Fibroblast of the conjunctiva (primary cell): ENCODE data around the gene ZNF496.
"Not testable (repeated sequence)": the region's sequence is repeated elsewhere in the genome, so short reads cannot be mapped to it uniquely, and the experiment has no call there.

ENCODE experiments used
- DNase-seq: peaks from one replicate; pipeline ENCODE4 v3.0.0-alpha.2; 2010; ENCODE audit warnings: low read depth

The ZNF496 gene

DNA sequence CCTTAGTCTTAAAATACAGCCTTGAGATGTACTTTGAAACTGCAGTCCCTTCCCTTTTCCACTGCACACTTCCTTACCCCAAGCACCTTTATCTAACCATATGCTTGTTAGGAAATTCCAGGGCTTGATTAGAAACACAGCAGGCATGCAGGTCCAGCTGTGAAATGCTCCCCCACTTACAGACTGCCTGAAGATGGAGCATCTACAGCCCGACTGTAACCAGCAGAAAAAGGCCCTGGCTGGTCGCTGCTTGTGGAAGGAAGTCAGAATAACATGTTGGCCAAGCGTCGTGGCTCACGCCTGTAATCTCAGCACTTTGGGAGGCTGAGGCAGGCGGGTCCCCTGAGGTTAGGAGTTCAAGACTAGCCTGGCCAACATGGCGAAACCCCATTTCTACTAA, 38.6 kb downstream of the ZNF496 start:
- no peak for DNase-seq

DNA sequence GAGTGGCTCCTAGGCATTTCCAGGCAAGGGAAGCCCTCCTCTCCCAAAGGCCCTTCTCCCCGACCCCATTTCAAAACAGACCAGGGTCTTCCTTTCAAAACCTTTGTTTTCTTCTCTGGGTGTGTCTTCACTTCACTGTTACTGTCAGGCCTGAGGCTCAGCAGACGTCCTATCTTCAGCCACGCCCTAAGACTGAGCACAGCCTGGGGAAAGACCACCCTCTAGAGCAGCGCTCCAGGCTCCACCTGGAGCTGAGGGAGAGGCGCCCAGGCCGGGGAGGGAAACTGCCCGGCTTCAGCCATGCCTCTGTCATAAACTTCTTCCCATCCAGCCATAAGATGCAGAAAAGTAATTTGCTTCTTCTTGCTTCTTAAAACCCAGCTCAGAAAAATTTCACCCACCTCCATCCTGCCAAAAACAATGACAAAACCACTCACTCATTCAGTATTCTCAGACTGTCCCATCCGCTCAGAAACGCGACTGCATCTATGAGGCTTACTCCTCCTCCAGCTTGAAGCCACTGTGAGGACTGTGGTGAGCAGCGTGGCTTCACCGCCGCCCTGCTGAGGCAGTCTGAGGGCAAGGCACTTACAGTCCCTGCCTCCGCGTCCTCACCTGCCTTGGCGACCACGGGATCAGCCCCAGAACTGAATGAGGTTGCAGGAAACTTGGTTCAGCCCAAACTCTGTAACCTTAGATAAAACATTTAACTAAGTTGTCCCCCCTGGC, 39.7 kb downstream of the ZNF496 start:
- DNase-seq: no peak

DNA sequence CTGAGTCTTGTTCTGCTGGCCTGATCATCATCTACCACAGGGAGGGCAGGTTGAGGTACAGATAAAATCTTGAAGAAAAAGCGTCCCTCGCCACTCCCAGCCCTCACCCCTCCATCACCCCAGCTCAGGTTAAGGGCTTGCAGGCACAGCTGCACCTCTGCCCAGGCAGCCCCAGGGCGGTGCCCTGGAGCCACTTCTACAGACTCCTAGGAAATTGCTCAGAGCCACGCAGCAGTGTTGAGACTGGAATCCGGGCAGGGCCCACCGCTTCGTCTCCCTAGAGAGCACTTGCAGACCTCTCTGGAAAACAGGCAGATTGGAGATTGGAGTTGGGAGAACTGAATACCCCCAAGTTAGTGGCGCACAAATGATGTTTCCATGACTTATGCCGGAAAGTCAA, 40.5 kb downstream of the ZNF496 start:
- DNase-seq: no peak

DNA sequence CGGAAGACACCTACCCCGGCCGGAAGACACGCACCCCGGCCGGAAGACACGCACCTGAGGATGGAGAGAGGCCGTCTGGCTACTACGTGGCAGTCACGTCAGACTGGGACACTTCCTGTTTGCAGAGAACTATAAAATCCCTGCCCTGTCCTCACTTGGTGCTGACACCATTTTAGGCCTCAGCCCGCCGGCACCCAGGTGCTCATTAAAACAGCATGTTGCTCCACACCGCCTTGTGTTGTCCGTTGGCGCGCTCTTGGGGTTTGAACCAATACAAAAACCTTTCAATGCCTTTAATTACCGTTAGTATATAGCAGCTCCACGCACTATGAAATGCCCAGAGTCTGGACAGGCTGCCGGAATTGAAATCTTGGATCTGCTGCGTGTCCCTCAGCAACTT, 41.1 kb downstream of the ZNF496 start:
- no peak for DNase-seq

DNA sequence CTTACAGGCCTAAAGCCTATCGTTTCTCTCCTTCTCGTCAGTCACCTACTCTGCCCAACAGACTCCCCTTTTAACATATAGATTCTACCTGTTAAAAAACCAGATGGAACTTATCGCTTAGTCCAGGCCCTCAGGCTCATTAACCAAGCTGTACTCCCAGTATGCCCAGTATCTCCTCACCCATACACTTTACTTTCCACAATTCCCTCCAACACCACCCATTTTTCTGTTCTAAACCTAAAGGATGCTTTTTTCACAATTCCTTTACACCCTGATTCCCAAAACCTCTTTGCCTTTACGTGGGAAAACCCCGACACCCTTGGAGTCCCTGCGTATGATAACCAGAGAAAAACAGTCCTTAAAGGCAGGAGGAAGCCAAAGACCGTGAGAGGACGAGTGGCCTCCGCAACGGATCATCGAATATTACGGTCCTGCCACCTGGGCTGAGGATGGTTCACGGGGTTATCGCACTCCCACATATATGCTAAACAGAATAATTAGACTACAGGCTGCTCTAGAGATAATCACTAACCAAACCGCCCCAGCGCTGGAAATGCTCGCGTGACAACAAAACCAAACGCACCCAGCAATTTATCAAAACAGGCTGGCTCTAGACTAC, 42.3 kb downstream of the ZNF496 start:
- DNase-seq: not testable (repeated sequence)

DNA sequence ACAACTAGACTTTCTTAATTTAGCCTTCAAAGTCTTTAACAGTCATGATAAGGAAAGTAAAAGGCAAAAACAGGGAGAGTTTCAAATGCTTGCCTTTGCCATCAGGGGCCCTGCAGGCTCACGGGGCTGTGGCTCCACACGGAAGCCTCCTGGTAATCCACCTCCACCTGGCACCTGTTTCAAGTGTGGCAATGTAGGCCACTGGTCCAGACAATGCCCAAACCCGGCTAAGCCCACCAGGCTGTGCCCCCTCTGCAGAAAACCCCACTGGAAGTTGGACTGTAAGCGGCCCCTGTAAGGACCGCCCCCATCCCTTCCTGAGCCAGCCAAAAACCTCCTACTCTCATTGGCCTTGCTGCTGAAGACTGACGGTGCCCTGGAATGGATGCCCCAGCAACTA, 43.3 kb downstream of the ZNF496 start:
- no peak for DNase-seq

DNA sequence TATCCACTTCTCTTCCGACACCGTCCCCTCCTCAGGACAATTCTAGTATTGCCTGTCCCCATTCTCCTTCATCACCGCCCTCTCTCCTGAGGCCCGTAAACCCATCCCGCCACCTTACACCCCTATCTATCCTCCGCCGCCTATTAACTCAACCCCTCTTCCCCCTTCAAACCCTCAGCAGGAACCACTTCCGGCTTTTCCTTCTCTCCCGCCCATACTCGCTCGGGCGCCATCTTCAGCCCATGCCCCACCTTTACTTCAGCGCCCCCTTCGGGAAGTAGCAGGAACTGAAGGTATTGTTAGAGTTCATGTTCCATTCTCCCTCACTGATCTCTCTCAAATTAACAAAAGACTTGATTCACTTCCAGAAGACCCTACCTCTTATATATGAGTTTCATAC, 44.2 kb downstream of the ZNF496 start:
- no peak for DNase-seq

DNA sequence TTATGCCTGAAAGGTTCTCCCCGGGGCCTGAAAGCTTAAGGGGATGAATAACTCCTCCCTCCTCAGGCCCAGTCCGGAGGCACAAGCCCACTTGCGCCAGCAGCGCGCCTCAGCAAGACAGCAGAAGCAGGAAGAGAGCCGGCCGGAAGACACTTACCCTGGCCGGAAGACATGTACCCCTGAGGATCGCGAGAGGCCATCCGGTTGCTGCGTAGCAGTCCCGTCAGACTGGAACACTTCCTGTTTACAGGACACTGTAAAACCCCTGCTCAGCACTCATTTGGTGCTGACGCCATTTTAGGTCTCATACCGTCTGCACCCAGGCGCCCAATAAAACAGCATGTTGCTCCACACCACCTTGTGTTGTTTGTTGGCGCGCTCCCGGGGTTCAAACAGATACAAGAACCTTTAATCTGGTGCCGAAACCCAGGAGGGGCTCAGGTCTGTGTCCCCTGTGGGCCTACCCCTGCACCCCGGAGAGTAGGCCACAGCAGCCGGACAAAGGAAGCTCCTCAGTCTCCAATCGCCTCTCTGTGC, 45.5 kb downstream of the ZNF496 start:
- no peak for DNase-seq

DNA sequence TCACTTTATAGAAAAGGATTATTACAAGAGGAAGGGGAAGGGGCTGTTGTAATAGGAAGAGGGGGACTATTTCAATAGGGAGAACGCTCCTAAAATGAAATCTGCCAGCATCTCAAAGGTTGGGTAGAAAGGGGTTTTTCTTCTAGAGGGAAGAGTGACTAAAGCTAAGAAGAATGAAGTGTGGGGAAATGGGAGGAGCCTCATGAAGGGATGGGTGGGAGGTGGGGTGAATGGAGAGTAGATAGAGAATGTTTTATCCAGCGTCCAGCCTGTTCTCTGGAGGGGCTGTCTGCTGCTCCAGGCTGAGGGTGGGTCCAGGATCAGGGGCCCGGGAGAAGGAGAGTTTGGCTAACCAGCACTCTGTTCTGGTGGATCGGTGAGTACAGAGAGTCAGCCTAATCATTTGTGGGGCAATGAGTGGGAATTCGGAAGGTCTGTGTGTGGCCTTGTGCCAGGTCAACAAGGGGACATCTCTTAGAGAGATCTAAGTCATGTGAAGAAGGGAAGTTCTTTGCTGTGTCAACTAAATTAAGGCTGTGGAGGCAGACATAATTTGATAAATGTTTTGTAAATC, 50.6 kb downstream of the ZNF496 start:
- DNase-seq: no peak

DNA sequence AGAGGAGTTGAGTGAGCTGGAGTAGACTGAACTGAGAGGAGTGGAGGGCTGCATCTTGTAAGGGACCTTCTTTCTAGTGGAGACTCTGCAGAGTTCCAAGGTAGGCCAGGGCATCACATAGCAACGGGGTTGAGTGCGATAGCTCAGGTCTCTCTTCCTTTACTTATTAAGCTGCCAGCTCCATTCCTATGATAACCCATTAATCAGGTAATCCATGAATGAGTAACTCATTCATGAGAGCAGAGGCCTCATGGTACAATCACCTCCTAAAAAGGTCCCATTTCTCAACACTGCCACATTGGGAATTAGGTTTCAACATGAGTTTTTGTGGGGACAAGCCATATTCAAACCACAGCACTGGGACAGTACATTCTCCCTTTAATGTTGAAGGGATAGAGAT, 54.5 kb downstream of the ZNF496 start:
- no peak for DNase-seq

DNA sequence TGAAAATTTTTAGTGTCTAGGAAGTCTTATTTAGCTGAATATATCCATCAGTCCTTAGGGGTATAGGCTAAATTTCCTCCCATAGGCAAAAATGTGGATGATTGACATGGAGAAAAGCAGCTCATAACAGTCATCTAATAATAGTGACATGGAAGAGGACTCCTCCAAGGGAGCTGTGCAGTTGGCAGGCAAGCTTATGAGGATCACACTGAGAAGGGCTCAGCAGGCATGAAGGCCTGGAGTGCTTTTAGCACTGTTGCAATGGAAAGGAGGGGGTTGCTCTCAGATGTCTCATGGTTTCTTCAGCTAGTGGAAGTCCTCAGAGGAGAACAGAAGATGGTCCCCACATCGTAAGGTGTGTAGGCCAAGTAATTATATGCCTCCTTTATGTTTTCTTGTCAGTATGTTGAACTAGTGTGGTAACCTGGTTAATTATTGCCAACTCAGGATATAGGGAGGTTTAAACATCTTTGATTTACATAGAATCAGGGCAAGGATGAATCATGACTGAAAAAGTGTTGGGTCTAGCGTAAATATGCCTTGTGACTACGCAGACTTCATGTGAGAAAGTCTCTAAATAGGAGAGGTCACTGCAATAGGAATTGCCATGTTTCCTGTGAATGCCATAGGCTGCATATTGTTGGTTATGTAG, 56.9 kb downstream of the ZNF496 start:
- no peak for DNase-seq

DNA sequence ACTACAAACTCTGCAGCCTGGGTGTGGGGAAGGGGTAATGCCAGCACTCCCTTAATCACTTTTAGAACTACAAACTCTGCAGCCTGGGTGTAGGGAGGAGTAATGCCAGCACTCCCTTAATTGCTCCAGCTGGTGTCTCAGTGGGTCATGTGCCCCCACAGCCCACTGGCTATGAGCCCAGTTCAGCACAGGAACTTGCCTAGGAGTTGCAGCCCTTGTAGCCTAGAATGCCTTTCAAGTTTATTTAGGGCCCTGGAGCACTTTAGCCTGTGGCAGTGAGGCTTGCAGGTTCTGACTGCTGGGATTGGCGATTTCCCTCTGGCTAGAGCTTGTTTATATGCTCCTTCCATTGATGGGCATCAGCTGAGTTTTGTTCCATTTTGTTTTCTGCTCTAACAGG, 58.7 kb downstream of the ZNF496 start:
- no peak for DNase-seq

DNA sequence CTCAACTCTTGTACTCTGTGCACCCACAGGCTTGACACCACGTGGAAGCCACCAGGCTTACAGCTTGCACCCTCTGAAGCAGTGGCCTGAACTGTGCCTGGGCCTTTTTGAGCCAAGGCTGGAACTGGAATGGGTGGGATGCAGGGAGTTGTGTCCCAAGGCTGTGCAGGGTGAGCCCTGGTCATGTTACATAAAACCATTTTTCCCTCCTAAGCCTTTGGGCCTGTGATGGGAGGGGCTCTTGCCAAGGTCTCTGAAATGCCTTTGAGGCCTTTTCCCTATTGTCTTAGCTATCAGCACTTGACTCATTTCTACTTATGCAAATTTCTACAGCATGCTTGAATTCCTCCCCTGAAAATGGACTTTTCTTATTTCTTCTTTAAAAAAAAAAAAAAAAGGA, 61.7 kb downstream of the ZNF496 start:
- no peak for DNase-seq

DNA sequence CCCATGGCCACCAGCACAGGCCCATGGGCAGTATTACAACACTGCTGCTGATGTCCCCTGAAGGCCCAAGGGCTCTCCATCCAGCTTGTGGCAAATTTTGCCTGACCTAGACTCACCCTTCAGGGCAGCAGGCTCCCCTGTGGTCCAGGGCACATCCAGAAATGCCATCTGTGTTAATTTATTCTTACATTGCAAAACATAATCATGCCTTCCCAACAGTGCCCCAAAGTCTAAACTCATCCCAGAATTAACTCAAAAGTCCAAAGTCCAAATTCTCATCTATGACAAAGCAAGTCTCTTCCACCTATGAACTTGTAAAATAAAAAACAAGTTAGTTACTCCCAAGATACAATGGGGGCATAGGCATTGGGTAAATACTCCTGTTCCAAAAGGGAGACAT, 62.5 kb downstream of the ZNF496 start:
- no peak for DNase-seq

DNA sequence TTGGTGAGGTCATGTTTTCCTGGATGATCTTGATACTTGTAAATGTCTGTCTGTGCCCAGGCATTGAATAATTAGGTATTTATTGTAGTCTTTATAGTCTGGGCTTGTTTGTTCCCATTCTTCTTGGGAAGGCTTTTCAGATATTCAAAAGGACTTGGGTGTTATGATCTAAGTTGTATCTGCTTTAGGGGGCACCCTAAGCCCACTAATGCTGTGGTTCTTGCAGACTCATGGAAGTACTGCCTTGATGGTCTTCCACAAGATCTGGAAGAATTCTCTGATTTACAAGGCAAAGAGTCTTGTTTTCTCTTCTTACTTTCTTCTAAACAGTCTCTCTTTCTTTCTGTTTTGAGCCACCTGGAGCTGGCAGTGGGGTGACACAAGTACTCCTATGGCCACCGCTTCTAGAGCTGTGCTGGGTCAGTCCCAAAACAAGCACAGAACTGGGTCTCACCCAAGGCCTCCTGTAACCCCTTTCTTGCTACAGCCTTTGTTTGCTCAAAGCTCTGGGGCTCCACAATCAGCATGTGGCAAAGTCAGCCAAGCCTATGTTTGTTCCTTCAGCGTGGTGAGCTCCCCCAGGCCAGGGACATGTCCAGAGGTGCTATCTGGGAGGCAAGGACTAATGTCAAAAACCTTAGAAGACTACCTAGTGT, 63.1 kb downstream of the ZNF496 start:
- no peak for DNase-seq

DNA sequence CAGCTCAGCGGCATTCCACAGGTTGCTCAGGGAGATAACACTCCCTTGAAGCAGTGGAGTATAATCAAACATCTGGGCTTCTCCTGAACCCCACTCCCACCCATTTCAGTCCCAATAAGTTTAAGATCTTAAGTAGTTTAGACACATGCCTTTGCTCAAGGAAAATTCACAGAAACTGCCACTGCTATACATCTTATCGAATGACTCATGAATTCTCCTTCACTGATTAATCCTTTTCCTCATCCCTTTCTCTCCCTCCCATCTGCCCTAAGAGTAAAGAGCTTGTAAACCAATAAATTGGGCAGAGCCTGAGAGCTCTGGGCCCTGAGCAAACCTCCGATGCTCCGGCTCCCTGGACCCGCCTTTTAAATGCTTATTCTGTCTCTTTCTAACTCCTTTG, 65.6 kb downstream of the ZNF496 start:
- no peak for DNase-seq

DNA sequence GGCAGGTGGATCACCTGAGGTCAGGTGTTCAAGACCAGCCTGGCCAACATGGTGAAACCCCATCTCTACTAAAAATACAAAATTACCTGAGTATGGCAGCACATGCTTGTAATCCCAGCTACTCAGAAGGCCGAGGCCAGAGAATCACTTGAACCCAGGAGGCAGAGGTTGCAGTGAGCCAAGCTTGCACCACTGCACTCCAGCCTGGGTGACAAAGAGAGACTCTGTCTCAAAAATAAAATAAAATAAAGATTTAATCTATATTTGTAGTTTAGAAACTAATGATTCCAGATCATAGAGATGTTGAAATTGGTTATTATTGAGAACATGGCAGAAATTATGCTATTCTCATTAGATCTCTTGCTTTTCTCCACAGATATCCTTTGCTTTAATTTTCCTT, 75.9 kb downstream of the ZNF496 start, which contains the start of gene VN1R5:
Gene VN1R5, plus strand, starts transcription at position 301 of the 400 bp plus-strand sequence.
- DNase-seq: not testable (repeated sequence)

DNA sequence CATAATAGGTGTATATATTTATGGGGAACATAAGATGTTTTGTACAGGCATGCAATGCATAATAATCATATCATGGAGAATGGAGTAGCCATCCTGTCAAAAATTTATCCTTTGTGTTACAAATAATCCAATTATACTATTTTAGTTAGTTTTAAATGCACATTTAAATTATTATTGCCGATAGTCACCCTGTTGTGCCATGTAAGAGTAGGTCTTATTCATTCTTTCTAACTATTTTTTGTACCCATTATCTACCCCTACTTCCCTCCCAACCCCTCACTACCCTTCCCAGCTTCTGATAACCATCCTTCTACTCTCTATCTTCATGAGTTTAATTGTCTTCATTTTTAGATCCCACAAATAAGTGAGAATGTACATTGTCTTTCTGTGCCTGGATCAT, 84.1 kb downstream of the ZNF496 start:
- no peak for DNase-seq
